HG02571 (cell line): ENCODE results near the gene PIGQ.

Experiments
- ATAC-seq: cut with Tn5 transposase; IDR thresholded peaks from one replicate; pipeline ENCODE4 v1.9.1; 2021; ENCODE audit warnings: mild to moderate bottlenecking, moderate library complexity; ENCODE audit not compliant: unreplicated experiment

PIGQ gene

GRCh38 chr16:566475-567372 lies 3.0 kb upstream of the PIGQ start, which contains the start of gene NHLRC4:
Gene NHLRC4 (plus strand): TSS chr16:567005. CDS start chr16:568048, 1,043 bp downstream.
- ATAC-seq: peak; percentile 35

DNA sequence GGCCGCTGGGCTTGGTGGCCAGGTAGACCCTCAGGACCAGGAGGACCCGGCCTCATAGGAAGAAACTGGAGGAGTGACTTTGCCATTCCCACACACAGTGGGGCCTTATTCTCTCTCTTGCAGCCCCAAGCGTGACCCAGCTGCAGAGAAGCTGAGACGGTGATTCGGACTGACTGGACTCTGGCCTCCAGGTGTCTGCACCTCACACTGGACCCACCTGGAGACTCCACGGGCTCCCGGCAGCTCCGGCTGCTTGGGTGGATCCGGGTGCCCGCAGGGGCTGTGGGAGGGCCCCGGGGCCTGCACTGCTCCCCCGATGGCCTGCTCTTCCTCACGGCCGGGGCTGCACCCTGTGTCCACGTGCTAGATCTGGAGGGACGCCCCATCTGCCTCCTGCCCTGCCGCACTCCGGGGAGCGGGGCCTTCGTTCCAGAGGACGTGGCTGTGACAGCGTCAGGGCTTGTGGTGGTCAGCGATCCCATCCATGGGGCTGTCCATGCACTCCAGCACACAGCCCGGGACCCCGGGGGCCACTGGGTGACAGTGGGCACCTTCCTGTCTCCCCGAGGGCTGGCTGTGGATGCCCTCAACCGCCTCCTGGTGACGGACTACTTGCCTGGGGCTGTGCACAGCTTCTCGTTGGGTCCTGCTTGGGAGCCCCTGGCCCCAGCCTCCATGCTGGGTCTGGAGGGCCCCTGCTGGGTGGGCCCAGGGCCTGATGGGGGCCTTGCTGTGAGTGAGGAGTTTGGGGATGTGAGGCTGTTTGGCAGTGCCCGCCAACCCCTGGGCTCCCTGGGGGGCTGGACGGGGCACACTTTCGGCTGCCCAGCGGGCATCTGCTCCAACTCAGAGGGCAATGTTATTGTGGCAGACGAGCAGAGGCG lies 2.2 kb upstream of the PIGQ start:
- no peak for ATAC-seq

DNA sequence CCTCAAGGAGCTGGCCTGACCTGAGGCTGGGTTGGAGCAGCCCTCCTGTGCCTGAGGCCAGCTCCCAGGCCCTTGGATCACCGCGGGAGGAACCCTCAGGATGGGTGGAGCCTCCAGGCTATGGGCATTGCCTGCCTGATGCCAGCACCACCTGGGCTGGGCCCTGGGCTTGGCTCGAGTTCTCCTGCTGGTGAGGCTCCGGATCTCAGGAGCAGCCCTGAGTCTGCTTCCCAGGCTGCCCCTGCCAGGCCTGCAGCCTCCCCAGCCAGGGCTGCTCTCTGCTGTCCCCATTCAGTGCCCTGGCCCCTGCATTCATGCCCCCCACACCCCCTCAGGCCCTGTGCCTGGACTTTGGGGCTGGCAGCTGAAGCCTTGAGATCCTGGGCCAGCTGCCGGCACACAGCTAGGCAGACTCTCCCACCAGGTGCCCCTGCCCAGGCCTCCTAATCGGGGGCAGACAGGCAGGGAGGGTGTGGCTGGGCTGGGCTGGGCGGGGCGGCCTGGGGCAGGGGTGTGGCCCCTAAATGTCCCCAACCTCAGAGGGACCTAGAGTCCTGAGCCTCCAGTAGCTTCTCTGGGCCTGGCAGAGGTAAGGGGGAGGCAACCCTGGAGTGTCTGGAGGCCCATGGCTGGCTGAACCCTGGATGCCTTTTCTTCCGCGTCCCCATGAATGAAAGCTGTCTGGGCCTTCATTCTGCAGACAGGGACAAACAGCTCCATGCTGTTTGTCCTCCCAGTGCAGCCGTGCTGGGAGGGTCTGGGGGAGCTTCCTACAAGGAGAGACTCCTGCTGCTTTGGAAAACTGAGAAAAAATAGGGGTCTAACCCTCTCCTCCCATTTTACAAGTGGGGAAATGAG lies 1.1 kb upstream of the PIGQ start:
- no peak for ATAC-seq

GRCh38 chr16:572865-573650 lies 3.3 kb downstream of the PIGQ start:
- no peak for ATAC-seq

DNA sequence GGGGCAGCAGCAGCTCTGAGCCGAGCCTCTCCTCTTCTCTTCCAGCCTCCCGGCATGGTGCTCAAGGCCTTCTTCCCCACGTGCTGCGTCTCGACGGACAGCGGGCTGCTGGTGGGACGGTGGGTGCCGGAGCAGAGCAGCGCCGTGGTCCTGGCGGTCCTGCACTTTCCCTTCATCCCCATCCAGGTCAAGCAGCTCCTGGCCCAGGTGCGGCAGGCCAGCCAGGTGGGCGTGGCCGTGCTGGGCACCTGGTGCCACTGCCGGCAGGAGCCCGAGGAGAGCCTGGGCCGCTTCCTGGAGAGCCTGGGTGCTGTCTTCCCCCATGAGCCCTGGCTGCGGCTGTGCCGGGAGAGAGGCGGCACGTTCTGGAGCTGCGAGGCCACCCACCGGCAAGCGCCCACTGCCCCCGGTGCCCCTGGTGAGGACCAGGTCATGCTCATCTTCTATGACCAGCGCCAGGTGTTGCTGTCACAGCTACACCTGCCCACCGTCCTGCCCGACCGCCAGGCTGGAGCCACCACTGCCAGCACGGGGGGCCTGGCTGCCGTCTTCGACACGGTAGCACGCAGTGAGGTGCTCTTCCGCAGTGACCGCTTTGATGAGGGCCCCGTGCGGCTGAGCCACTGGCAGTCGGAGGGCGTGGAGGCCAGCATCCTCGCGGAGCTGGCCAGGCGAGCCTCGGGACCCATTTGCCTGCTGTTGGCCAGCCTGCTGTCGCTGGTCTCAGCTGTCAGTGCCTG lies 4.4 kb downstream of the PIGQ start:
- no peak for ATAC-seq

GRCh38 chr16:575354-576196 lies 5.8 kb downstream of the PIGQ start:
- ATAC-seq: no peak

DNA sequence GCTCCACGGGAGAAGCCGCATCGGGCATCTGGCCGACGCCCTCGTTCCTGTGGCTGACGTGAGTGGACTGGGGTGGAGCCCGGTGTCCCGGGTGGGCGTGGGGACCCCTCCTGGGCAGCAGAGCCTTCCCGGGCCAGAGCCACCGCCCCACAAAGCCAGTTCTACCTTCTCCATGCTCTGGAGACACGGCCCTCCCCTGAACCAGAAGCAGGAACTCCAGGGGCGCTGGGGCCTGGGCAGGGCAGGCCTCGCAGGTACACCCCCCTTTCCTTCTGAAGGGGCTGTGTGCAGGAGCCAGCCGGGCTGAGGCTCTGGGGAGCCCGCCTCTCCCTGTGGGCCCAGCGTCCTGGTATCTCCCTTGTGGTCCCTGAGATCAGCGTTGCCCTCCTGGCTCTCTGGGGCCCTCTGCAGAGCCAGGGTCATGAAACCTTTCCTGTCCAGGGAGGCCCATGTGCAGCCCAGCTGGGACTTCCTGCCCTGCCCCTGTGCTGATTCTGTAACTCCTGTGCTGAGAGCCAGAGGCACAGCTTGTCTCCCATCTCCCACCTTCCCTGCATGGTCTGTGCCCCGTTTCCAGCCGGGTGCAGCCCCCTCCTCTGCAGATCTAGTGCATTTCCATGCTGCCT lies 6.5 kb downstream of the PIGQ start:
- no peak for ATAC-seq

GRCh38 chr16:576823-577201 lies 7.0 kb downstream of the PIGQ start:
- ATAC-seq: no peak

GRCh38 chr16:577796-578195 lies 8.0 kb downstream of the PIGQ start:
- no peak for ATAC-seq

GRCh38 chr16:578232-578869 lies 8.6 kb downstream of the PIGQ start:
- no peak for ATAC-seq

GRCh38 chr16:578870-579405 lies 9.2 kb downstream of the PIGQ start:
- no peak for ATAC-seq

DNA sequence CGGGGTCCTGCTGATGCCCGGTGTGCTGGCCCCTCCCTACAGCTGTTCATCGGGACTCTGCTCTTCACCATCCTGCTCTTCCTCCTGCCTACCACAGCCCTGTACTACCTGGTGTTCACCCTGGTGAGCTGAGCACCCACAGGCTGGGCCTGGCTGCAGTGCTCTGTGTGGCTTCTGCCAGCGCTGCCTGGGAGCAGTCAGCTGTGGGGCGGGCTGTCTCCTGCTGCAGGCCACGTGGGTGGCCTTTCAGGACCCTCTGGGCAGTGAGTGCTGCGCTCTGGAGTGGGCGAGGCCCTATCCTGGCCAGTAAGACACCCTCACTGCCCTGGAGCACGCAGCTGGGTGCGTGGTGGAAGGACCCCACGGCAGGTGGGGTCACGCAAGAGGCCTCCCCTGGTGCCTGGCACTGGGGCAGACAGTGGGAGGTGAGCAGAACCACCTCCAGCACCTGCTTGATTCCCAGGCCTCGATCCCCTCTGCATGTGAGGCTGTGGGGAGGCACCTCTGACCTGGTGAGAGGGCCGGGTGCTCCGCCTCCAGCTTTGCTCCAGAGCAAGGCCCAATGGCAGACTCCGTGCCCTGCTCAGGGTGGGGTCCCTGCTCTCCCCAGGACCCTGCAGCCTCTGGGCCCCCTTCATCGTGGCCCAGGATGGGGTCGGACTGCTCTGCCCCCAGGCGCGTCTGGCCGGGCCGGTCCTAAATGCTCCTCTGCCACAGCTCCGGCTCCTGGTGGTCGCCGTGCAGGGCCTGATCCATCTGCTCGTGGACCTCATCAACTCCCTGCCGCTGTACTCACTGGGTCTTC lies 10.6 kb downstream of the PIGQ start:
- no peak for ATAC-seq

- ATAC-seq: no peak
Observed at GRCh38 chr16:580946-581498, 11.3 kb downstream of the PIGQ start.

GRCh38 chr16:582218-582613 lies 12.4 kb downstream of the PIGQ start:
- no peak for ATAC-seq

DNA sequence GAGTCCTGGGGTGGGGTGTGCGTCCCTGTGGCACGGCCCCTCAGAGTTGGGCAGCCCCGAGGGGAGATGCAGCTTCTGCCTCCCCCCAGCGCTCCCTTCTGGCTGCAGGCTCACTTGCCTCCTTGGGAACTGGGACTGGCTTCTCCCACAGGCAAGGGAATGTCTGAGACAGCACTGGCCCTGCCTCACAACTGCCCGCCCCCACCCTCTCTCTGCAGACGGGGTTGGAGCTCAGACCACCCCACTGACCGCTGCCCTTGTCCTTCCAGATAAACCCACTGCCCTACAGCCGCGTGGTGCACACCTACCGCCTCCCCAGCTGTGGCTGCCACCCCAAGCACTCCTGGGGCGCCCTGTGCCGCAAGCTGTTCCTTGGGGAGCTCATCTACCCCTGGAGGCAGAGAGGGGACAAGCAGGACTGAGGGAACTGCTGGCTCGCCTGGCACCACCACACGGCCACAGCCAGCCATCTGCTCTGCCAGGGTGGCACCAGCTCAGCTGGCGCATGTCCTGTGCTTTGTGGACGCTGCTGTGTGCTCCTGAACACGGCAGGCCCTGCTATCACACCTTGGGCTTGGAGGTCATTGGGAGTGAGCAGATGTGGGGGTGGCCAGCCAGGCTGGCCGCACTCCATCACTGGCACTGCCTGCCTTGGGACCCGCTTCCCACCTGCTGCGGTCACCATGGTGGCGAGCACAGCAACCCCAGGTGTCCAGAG lies 13.0 kb downstream of the PIGQ start:
- ATAC-seq: no peak

GRCh38 chr16:583470-583814 lies 13.7 kb downstream of the PIGQ start:
- ATAC-seq: no peak
